GM10266 (cell line): ENCODE results near the gene SPSB4.

Source experiments
- DNase-seq: peaks from one replicate; pipeline ENCODE4 v3.0.0; 2012; ENCODE audit errors: extremely low spot score
- CTCF ChIP-seq: IDR thresholded peaks from 2 replicates; pipeline ENCODE4 v1.5.1; 2012; ENCODE audit warnings: mild to moderate bottlenecking, low read depth; ENCODE audit not compliant: control insufficient read depth, insufficient read depth; ENCODE audit errors: missing control alignments

SPSB4 gene

GRCh38 chr3:141095546-141095937 is 44.4 kb downstream of the SPSB4 start:
- no peak for DNase-seq
- no peak for TF ChIP-seq CTCF

- DNase-seq, result no peak
- no peak for TF ChIP-seq CTCF
Observed at GRCh38 chr3:141096164-141096563, 45.0 kb downstream of the SPSB4 start.

- DNase-seq, result no peak
- TF ChIP-seq CTCF, result no peak
Observed at GRCh38 chr3:141096981-141097380, 45.8 kb downstream of the SPSB4 start.

- no peak for DNase-seq
- TF ChIP-seq CTCF, result no peak
Observed at GRCh38 chr3:141100112-141100511, 49.0 kb downstream of the SPSB4 start.

DNA sequence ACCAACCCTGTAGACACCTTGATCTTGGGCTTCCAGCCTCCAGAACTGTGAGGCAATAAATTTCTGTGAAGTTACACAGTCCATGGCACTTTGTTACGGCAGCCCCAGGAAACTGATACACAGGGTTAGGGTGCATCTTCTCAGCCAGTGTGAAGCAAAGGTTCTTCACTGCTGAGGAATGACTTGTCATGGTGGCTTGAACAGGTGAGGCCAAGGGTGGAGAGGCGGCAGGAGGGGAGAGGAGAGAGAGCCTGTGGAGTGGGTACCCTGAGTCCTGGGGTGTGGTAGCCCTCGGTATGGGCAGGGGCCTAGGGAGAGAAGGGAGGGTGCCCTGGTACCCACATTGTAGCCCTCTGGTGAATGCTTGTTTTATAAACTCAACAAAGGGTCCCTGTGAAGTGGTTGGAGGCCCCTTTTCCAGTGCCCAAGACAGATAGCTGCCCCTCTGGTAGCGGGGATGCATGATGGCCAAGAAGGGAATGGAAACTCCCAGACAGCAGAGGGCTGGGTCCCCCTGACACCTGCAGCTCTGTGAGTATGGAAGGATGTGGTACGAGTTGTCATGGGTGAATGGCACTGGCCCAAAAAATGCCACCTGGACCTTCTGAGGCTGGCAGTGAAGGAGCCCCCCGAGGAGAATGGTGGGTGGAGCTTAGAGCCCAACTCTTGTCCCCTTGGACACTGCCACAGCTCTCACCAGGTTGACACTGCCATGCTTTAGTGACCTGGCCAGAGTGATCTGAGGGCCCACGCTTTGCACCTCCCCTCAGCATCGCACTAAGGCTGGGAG is 49.6 kb downstream of the SPSB4 start:
- TF ChIP-seq CTCF, result no peak
- DNase-seq, result no peak

GRCh38 chr3:141102372-141102771 is 51.2 kb downstream of the SPSB4 start:
- no peak for DNase-seq
- TF ChIP-seq CTCF, result no peak

GRCh38 chr3:141103067-141103466 is 51.9 kb downstream of the SPSB4 start:
- DNase-seq, result no peak
- TF ChIP-seq CTCF, result no peak
